ENCODE measurements around the gene OR2H2.

The OR2H2 gene

GRCh38 chr6:29564875-29565274 lies 20.0 kb upstream of the OR2H2 start:
- no peak for TF ChIP-seq CTCF (conservative IDR thresholded peaks at IDR 0.05; ENCODE audit: low read depth, low read length)
- no peak for DNase-seq (ENCODE audit: low read depth)
- no peak overlapping the region for H3K4me3 ChIP-seq (ENCODE audit: low read length)

GRCh38 chr6:29566856-29567255 lies 18.1 kb upstream of the OR2H2 start:
- no peak for TF ChIP-seq CTCF (conservative IDR thresholded peaks at IDR 0.05; ENCODE audit: low read depth, low read length)
- H3K4me3 ChIP-seq (ENCODE audit: low read length), result no peak overlapping the region
- no peak for DNase-seq (ENCODE audit: low read depth)

GRCh38 chr6:29567541-29567940 lies 17.4 kb upstream of the OR2H2 start:
- TF ChIP-seq CTCF (conservative IDR thresholded peaks at IDR 0.05; ENCODE audit: low read depth, low read length), result no peak
- no peak for DNase-seq (ENCODE audit: low read depth)
- H3K4me3 ChIP-seq (ENCODE audit: low read length), result no peak overlapping the region

- no peak for TF ChIP-seq CTCF (conservative IDR thresholded peaks at IDR 0.05; ENCODE audit: low read depth, low read length)
- no peak overlapping the region for H3K4me3 ChIP-seq (ENCODE audit: low read length)
- no peak for DNase-seq (ENCODE audit: low read depth)
These were observed 16.9 kb upstream of the OR2H2 start for GRCh38 chr6:29567991-29568390.

- TF ChIP-seq CTCF (conservative IDR thresholded peaks at IDR 0.05; ENCODE audit: low read depth, low read length), result no peak
- no peak overlapping the region for H3K4me3 ChIP-seq (ENCODE audit: low read length)
- DNase-seq (ENCODE audit: low read depth), result no peak
These were observed 8.9 kb upstream of the OR2H2 start for GRCh38 chr6:29576056-29576455.

- no peak overlapping the region for H3K4me3 ChIP-seq (ENCODE audit: low read length)
- no peak for DNase-seq (ENCODE audit: low read depth)
- TF ChIP-seq CTCF (conservative IDR thresholded peaks at IDR 0.05; ENCODE audit: low read depth, low read length), result no peak
These were observed 7.4 kb upstream of the OR2H2 start for GRCh38 chr6:29577544-29577943.

- no peak for DNase-seq (ENCODE audit: low read depth)
- TF ChIP-seq CTCF (conservative IDR thresholded peaks at IDR 0.05; ENCODE audit: low read depth, low read length), result peak; percentile 96
- no peak overlapping the region for H3K4me3 ChIP-seq (ENCODE audit: low read length)
These were observed 4.6 kb downstream of the OR2H2 start for GRCh38 chr6:29589423-29590048.
